Muscle layer of colon (tissue), 2 donors: ENCODE measurements around the gene SHCBP1.
"Not testable (repeated sequence)": the region's sequence is repeated elsewhere in the genome, so short reads cannot be mapped to it uniquely, and the experiment has no call there.

Experiments
- H3K27ac ChIP-seq: one replicate; pipeline ENCODE4 v1.7.0; 2013; ENCODE audit warnings: low read depth, mild to moderate bottlenecking, low read length, moderate library complexity
- H3K27me3 ChIP-seq, 2 donors: one replicate each; pipeline ENCODE4 v1.7.0; 2013; ENCODE audit warnings: low read length in 2 of 2, mild to moderate bottlenecking in 2 of 2; ENCODE audit not compliant: insufficient read depth in 2 of 2, control insufficient read depth in 1 of 2
- H3K36me3 ChIP-seq: one replicate; pipeline ENCODE4 v1.7.0; 2013; ENCODE audit warnings: mild to moderate bottlenecking, low read length; ENCODE audit not compliant: insufficient read depth
- H3K4me1 ChIP-seq: one replicate; pipeline ENCODE4 v1.7.0; 2013; ENCODE audit warnings: mild to moderate bottlenecking, low read length; ENCODE audit not compliant: insufficient read depth
- H3K4me3 ChIP-seq, 2 donors: one replicate each; pipeline ENCODE4 v1.7.0; 2013; ENCODE audit warnings: low read length in 2 of 2, low read depth in 1 of 2, mild to moderate bottlenecking in 1 of 2, moderate library complexity in 1 of 2
- H3K9ac ChIP-seq: one replicate; pipeline ENCODE4 v1.7.0; 2013; ENCODE audit warnings: low read length
- H3K9me3 ChIP-seq: one replicate; pipeline ENCODE4 v1.7.0; 2013; ENCODE audit warnings: mild to moderate bottlenecking, low read length
- donor health status: abdominal sarcoma.
- donor health status: Adenocarcinoma of cecum.

The SHCBP1 gene

DNA sequence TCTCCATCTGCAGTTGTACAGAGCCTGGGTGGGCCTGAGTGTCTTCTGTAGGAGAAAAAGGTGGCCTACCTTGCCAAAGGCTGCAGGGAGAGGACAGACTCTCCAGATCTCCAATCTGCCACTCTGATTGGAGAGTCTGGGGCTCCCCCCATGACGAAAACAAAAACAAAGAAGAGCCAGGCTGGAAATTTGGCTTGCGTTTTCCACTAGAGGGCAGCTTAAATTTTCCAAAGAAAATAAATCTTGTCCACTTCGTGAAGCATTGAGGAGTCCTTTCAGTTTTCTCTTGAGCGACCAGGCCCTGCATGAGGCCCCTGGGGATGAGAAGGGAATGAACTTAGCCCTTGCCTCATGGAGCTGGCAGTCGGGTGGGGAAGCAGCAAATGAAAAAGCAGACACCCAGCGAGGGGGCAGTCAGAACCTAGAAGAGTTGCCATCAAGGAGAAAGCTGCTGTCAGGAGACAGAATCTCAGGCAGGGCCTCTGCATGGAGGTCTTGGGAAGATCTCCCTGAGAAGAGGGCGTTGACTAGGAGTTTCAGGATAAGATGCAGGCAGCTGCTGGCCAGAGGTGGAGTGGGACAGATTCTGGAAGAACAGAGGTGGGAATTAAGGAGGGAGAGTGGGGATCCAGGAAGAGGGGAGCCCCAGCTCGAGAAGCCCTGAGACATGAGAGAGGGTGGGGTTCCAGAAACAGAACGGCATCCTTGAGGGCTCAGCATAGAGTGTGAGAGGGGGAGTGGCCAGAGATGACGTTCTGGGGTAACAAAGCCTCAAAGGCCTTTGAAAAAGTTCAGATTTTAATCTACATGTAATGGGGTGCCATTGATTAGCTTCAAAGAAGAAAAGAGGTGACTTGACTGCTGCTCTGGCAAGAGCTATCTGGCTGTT, 8.4 kb upstream of the SHCBP1 start:
- Histone ChIP-seq H3K27me3 (no peaks in the 10 kb centered on the region), H3K4me1 (no peaks in the 10 kb centered on the region), H3K4me3 (no peak overlapping the region), H3K9me3 (no peaks in the 10 kb centered on the region), H3K36me3 (no peaks in the 10 kb centered on the region), H3K9ac (no peak overlapping the region), H3K27ac (no peak overlapping the region)

DNA sequence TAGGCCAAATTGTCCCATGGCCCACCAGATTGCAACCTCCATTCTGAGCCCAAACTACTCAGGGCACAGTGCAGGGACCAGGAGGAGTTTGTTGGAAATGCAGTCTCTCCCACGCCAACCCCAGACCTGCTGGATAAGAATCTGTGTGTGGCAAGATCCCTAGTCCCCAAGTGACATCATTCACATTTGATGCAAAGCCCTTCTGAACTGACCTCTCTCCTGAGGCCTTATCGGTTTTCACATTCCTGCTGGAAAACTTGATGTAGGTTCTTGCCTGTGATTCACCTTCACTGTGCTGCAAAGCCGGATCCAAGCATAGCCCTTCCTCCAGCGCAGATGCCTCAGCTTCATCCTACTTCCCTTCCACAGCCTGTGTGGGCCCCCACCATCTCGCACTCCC, 6.6 kb upstream of the SHCBP1 start:
- Histone ChIP-seq H3K27ac (no peak overlapping the region), H3K9me3 (no peaks in the 10 kb centered on the region), H3K27me3 (no peaks in the 10 kb centered on the region)

DNA sequence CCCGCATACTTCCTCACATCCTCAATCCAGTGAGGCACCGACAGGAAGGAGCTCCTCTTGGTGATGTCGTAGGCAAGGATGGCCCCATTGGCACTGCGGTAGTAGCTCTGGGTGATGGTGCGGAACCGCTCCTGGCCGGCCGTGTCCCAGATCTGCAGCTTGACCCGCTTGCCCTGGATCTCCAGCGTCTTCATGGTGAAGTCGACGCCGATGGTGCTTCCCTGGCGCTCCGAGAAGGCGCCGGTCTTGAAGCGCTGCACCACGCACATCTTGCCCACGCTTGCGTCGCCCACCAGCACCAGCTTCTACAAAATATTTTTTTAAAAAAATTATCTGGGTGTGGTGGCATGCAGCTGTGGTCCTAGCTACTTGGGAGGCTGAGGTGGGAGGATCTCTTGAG, 5.5 kb upstream of the SHCBP1 start:
- not testable (repeated sequence) for H3K36me3 ChIP-seq, H3K4me3 ChIP-seq, H3K9me3 ChIP-seq, H3K27ac ChIP-seq, H3K4me1 ChIP-seq, H3K9ac ChIP-seq, H3K27me3 ChIP-seq

More for the DNA sequence above, 6.6 kb upstream of the SHCBP1 start:
- H3K36me3 ChIP-seq = no peaks in the 10 kb centered on the region
- H3K4me3 ChIP-seq = no peak overlapping the region
- no peak overlapping the region for H3K9ac ChIP-seq
- H3K4me1 ChIP-seq = no peaks in the 10 kb centered on the region

DNA sequence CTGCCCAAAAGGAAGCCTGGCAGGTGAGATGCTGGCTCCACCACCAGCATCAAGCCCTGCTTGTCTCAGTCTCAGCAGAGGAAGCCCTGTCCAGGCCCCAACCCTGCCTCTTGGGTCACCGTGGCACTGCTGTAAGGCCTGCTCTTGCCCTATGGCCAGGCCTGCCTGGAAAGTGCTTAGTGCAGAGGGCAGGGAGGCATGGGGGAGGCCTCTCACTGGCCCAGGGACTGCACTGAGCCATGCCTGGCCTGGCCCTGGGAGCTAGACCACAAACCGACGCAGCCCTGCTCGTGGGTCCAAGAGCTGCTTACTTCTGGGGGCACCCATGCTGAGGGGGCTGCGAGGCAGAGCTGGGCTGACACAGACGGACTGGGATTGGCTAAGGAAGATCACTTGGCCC, 3.7 kb upstream of the SHCBP1 start:
- not testable (repeated sequence) for H3K4me3 ChIP-seq, H3K4me1 ChIP-seq, H3K36me3 ChIP-seq, H3K27me3 ChIP-seq, H3K9ac ChIP-seq, H3K27ac ChIP-seq, H3K9me3 ChIP-seq

DNA sequence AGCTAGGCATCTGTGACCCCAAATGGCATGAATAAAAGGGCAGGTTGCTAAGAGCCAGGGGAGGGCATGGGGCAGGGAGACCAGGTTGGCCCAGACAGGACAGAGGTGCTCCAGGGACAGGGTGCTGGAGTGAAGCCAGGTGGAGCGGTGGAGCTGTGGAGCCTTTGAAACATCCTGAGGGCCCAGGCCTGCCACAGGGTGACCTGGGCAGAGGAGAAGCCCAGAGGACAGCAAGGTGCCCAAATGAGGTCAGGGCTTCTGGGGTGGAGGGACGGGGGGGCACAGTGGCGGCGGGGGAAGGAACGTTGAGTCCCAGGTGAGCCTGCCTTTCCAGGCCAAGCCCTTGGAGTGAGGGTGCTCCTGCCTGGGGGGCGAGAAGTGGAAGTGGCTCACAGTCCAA, 2.5 kb upstream of the SHCBP1 start:
- H3K27me3 ChIP-seq, H3K36me3 ChIP-seq, H3K4me1 ChIP-seq, H3K27ac ChIP-seq, H3K9ac ChIP-seq, H3K9me3 ChIP-seq, H3K4me3 ChIP-seq: not testable (repeated sequence)

DNA sequence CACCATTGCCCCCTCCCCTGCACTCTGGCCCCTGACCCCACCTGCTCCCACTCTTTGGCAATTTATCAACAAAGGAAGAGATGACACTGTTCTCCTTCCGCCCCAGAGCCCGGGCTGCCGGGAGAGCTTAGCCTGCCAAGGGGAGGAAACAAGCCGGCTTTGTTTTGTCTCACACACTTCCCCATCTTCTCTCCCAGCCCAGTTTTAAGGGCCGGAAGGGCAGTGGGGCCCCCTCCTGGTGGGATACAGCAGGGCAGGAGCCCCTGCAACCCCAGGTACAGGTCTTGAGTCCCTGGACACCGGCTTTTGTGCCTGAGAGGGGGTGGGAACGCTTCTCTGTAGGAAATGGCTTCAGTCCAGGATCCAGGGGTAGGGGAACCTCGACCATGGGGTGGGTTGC, 2.1 kb upstream of the SHCBP1 start:
- not testable (repeated sequence) for H3K36me3 ChIP-seq, H3K4me1 ChIP-seq, H3K9ac ChIP-seq

DNA sequence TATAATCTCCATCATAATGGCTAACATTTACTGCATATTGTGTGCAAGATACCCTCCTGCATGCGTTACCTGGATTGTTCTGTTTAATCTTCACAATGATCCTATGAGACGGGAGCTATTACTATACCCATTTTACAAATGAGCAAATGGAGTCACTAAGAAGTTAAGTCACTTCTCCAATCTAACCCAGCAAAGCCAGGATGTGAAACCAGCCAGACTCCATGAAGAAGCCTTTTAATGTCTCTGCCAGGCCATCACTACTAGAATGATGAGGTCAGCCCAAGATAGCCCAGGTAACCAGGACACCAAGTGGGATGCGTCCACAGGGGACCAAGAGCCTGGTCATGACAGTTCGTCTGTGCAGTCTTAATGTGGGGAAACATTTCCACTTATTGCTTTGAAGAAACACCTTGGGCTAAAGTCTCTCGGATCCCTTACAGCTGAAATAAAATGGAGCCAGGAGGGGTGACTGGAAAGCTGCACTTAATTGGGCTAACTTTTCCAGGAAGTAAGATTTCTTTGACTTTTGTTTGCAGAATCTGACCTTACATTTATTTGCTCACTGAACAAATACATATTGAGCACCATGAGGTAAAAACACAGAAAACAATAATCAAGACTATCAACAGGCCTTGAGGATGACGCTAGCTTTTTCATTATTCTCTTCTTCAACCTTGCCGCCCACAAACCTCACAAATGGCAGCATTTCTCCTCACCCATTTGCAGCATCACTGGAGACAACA, 926 bp upstream of the SHCBP1 start:
- Histone ChIP-seq H3K9ac (no peak overlapping the region), H3K4me3 (no peak overlapping the region), H3K4me1 (peaks cover 6% of the 10 kb centered on the region), H3K36me3 (no peaks in the 10 kb centered on the region), H3K27ac (no peak overlapping the region), H3K27me3 (peaks cover 0 to 6% of the 10 kb centered on the region in 2 donors), H3K9me3 (no peaks in the 10 kb centered on the region)

More for the DNA sequence above, 2.1 kb upstream of the SHCBP1 start:
- not testable (repeated sequence) for H3K27ac ChIP-seq, H3K9me3 ChIP-seq, H3K27me3 ChIP-seq, H3K4me3 ChIP-seq

DNA sequence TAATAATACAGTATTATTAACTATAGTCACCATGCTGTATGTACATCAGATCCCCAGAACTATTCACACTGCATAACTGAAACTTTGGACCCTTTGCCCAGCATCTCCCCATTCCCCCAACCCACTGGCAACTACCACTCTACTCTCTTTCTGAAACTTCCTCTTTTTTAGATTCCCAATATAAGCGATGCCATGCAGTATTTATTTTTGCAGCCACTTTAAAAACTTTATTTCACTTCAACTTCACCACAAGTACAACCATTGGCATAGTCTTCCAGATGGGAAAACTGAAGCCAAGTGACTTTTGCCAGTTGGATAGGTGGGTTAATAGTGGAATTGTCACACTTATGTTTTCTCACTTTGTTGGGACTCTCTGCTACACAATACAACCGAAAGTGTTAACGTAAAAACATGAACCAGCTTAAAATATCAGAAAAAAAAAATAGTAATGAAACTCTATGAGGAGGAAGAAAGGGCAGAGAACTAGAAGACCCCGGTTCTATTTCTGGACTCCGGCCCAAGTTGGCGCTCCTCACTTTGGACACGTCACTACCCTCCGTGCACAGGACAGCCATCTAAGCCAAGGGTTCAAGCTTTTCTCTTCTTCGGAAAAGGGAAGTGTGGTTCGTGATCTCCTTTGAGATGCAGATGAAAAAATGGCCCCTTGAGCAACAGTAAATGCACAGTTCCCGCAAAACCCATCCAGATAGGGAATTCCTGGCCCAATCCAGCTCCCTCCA, 743 bp downstream of the SHCBP1 start:
- H3K9ac ChIP-seq = no peak overlapping the region
- H3K4me1 ChIP-seq = peaks cover 6% of the 10 kb centered on the region
- H3K27me3 ChIP-seq = peaks cover 0 to 6% of the 10 kb centered on the region in 2 donors
- H3K27ac ChIP-seq = no peak overlapping the region
- H3K4me3 ChIP-seq = peak overlapping the region; percentile 6 to 48
- H3K9me3 ChIP-seq = no peaks in the 10 kb centered on the region
- no peaks in the 10 kb centered on the region for H3K36me3 ChIP-seq

DNA sequence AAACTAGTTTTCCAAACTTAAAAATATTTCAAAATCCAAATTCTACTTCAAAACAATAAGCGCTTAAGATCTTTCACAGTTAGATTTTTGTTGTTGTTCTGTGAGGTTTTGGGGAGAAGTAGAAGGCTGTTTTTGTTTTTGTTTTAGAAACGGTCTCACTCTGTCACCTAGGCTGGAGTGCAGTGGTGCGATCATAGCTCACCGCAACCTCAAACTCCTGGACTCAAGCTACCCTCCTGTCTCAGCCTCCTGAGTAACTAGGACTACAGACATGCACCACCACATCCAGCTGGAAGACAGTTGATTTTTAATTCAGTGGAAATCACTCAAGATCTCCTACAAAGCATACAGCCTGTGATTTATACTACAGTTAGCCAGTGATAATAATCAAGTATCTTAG, 2.7 kb downstream of the SHCBP1 start:
- no peak overlapping the region for H3K9ac ChIP-seq
- no peak overlapping the region for H3K4me3 ChIP-seq
- H3K27me3 ChIP-seq = peaks cover 0 to 6% of the 10 kb centered on the region in 2 donors
- no peaks in the 10 kb centered on the region for H3K36me3 ChIP-seq
- no peaks in the 10 kb centered on the region for H3K9me3 ChIP-seq
- H3K27ac ChIP-seq = no peak overlapping the region
- peaks cover 6% of the 10 kb centered on the region for H3K4me1 ChIP-seq

DNA sequence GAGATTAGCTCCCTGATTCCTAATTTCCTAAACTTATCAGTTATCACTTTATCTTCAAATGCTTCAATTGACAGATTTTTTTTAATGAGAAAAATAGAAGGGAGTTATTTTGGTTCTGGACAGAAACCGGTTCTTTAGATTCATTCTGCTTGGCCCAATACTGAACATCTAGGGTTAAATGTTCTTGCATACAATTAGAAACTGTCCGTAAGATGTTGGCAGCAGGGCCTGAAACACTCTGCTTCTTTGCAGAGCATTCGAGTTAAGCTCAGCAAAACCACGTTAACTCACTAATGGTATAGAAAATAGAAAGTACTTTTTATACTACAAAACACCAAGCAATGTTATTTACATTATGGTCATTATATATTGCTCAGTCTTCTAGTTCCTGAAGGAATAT, 7.2 kb downstream of the SHCBP1 start:
- H3K36me3 ChIP-seq = no peaks in the 10 kb centered on the region
- no peak overlapping the region for H3K4me3 ChIP-seq
- H3K9ac ChIP-seq = no peak overlapping the region
- no peaks in the 10 kb centered on the region for H3K9me3 ChIP-seq
- no peaks in the 10 kb centered on the region for H3K4me1 ChIP-seq
- peaks cover 0 to 3% of the 10 kb centered on the region in 2 donors for H3K27me3 ChIP-seq
- no peak overlapping the region for H3K27ac ChIP-seq

DNA sequence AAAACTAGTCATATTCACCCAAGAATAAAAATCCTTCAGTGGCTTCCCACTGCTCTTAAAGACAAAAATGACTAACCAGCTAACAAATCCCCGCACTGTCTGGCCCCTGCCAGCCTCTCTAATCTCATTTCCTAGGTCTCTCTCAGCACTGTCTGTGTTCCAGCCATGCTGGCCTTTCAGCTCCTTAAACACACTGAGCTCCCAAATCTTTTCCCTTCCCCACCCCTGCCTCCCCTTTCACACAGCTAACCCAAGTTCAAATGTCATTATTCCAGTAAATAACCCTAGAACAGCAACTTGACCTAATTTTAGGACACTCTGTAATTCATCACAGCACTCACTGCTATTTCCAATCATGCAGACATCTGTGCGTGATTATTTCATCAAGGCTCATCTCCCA, 7.8 kb downstream of the SHCBP1 start:
- no peaks in the 10 kb centered on the region for H3K9me3 ChIP-seq
- no peak overlapping the region for H3K27ac ChIP-seq
- no peak overlapping the region for H3K9ac ChIP-seq
- no peaks in the 10 kb centered on the region for H3K4me1 ChIP-seq
- H3K4me3 ChIP-seq = no peak overlapping the region
- no peaks in the 10 kb centered on the region for H3K36me3 ChIP-seq
- no peaks in the 10 kb centered on the region for H3K27me3 ChIP-seq
